Endothelial cell of umbilical vein (primary cell): Measurements from ENCODE around the gene AMH.

ENCODE experiments used
- CTCF ChIP-seq, 2 donors: IDR thresholded peaks; 1 replicate in 1 of 2; 2 replicates in 1 of 2; pipeline ENCODE4 v1.5.1; 2011; ENCODE audit warnings: low read length in 2 of 2, mild to moderate bottlenecking in 2 of 2, moderate library complexity in 2 of 2, control low read depth in 1 of 2, inconsistent platforms in 1 of 2, low read depth in 1 of 2; ENCODE audit not compliant: insufficient read depth in 1 of 2; ENCODE audit errors: extremely low read depth in 1 of 2
- FOS ChIP-seq: IDR thresholded peaks from 2 replicates; pipeline ENCODE4 v1.6.1; 2011; ENCODE audit warnings: mild to moderate bottlenecking, low read length, moderate library complexity, borderline replicate concordance; ENCODE audit not compliant: insufficient read depth
- GATA2 ChIP-seq: IDR thresholded peaks from 2 replicates; pipeline ENCODE4 v1.7.0; 2011; ENCODE audit warnings: low read depth, mild to moderate bottlenecking, moderate library complexity, mixed read lengths, low read length; ENCODE audit not compliant: insufficient read length, insufficient read depth
- MAX ChIP-seq: IDR thresholded peaks from 2 replicates; pipeline ENCODE4 v1.6.1; 2011; ENCODE audit not compliant: insufficient read depth, insufficient read length
- MYC ChIP-seq: IDR thresholded peaks from one replicate; pipeline ENCODE4 v1.6.1; 2011; ENCODE audit warnings: mild to moderate bottlenecking, low read depth, low read length
- POLR2A ChIP-seq: IDR thresholded peaks from 2 replicates; pipeline ENCODE4 v1.6.1; 2012; ENCODE audit warnings: low read depth, mild to moderate bottlenecking, control low read depth, low read length
- POLR2AphosphoS5 ChIP-seq: IDR thresholded peaks from 2 replicates; pipeline ENCODE4 v1.6.1; 2012; ENCODE audit warnings: low read depth, mild to moderate bottlenecking, control low read depth, low read length, moderate library complexity; ENCODE audit not compliant: insufficient read depth

- no peak for TF ChIP-seq POLR2A
- no peak for TF ChIP-seq MYC
- no peak for TF ChIP-seq GATA2
- TF ChIP-seq MAX, result no peak
- TF ChIP-seq FOS, result no peak
- TF ChIP-seq POLR2AphosphoS5, result no peak
- TF ChIP-seq CTCF (IDR thresholded peaks at IDR 0.05; ENCODE audit: extremely low read depth in 1 of 2, insufficient read depth in 1 of 2, low read depth in 1 of 2, low read length in 2 of 2), result no peak
Measured at GRCh38 chr19:2208975-2209374, 40.1 kb upstream of the AMH start.
